Non-pigmented ciliary epithelial cell (primary cell): ENCODE measurements around the gene ZBTB7B.

Experiments used
- DNase-seq: peaks from one replicate; pipeline ENCODE4 v3.0.0-alpha.2; 2010; ENCODE audit warnings: low read depth

The ZBTB7B gene

DNA sequence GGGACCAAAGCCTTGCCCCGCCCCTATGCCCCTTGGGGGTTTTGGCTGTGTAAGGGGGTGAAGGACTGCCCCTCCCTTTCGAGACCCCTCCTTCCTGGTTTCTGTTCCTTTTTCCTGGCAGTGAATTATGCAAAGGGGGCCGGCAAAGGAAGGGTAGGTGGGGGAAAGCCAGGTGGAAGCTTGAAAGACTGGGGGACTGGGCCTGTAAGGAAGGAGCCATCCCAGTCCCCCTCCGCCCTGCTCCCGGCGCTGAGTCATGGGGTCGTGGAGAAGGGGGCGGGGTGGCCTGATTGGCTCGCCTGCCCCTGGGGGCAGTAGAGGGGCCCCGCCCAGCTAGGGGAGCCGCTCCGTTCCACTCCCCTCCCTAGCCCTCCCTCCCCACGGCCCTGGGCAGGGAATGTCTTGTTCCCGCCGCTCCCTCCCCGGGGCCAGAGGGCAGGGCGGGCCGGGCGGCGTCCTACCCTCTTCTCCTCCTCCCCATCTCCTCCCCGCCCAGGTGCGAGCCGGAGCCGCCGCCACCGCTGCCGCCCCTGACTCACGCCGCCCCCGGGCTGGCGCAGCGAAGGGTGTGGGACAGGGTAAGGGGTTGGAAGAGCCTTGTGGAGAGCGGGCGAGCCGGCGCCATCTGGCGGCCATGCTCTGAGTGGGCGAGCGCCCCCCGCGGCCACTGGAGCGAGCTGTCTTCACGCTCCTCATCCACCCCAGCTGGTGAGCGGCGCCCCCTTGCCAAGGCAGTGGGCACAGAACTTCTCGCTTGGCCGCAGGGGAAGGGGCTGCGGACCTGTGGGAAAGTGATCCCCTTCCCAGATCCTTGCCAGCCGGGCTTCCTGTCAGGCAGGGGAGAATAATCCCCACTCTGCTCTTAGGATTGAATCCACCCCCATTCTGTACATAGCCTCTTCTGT lies 14.7 kb downstream of the ZBTB7B start:
- DNase-seq = no peak

GRCh38 chr1:155017946-155018316 lies 15.3 kb downstream of the ZBTB7B start:
- DNase-seq = no peak

DNA sequence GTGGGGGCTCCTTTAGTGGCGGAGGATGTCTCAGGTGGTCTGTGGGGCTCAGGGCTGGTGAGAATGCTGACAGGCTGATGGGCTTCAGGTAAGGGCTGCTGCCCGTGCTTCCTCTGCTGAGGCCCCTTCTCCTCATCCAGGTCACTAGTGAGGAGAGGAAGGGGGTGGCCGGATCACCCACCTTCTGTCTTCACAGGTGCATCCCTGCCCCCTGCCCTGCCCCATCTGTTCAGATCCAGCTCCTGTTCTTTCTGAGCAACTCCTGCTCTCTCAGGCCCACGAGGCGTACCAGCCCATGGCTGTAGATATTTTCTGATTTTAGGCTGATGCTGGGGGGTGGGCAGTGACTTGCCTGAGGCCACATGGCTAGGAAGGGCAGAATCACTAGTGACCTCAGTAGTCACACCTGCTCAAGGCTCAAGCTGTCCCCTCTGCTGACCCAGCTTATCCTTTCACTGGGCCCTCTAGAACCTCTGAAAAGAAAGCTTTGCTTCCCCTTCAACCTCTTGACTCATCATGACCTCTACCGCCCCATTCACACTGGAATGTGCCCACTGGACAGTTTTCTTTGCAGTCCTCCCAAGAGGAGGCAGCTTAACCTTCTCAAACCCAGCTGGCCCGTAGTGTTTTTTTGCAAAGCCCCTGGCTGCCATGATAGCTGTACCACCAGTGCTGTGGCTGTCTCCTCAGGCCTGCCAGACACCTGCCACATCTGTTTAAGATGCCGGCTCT lies 16.2 kb downstream of the ZBTB7B start:
- no peak for DNase-seq

DNA sequence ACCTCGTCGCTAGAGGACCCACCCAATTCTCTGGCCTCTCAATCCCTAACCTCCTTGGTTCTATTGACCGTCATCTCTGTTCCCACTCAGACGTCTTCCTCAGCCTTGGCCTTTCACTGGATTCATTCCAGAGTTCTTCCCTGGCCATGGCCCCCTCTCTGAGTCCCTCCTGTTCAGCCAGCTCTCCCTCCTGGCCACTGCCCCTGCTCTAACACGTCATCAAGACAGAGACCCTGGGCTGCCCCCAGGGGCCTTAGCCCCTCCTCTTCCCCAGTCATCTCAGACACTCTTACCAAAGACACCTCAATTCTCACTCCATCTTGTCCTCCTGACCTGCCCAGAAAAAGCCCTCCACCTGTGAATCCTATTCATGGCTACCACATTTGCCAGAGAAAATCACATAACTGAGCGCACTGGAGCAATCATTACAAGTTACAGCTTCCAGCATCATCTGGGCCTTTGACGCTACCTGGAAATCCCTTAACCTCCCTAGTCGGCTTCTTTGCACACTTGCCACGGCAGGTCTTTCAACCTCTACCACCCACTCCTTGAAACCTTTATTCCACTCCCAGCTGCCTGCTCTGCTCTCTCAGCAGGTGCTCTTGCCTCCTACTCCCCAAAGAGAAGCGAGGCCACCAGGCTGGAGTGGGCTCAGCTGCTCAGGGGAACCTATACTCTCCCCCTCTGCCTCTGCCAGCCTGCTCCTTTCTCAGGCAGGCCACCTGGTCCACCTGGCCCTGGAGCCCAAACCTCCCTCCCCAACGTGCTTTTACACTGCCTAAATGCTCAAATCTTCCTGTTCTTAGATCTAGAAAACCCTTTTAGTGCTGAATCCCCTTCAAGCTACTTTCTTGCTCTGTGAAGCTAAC lies 17.0 kb downstream of the ZBTB7B start:
- no peak for DNase-seq

DNA sequence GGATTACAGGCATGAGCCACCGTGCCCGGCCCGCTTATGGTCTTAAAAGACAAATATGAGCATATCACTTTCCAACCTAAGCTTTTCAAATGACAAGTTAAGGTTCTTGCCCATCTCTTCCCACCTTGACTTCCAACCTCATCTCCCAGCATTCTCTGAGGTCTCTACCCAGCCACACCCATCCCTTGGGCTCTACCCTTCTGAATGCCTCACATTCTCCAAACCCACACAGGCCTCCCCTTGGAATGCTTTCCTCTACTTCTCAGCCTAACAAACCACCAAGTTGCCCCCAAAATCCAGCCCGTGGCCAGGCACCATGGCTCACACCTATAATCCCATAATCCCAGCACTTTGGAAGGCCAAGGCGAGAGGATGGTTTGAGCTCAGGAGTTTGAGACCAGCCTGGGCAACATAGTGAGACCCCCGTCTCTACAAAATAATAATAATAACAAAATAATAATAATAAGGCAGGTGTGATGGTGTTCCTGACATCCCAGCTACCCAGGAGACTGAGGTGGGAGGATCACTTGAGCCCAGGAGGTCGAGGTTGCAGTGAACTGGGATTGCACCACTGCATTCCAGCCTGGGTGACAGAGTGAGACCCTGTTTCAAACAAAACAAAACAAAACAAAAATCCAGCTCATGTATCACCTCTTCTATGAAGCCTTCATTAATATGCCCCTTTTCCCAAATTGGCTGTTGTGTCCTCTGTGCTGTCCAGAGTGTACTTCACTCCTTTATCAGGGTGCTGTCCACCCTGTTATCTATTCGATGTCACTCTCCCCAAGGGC lies 19.7 kb downstream of the ZBTB7B start:
- DNase-seq = no peak

GRCh38 chr1:155022927-155023236 lies 20.3 kb downstream of the ZBTB7B start:
- no peak for DNase-seq

GRCh38 chr1:155023627-155024026 lies 21.0 kb downstream of the ZBTB7B start:
- DNase-seq = no peak

GRCh38 chr1:155024315-155024714 lies 21.7 kb downstream of the ZBTB7B start:
- no peak for DNase-seq

GRCh38 chr1:155026154-155026553 lies 23.6 kb downstream of the ZBTB7B start:
- no peak for DNase-seq

GRCh38 chr1:155026588-155026987 lies 24.0 kb downstream of the ZBTB7B start:
- no peak for DNase-seq

DNA sequence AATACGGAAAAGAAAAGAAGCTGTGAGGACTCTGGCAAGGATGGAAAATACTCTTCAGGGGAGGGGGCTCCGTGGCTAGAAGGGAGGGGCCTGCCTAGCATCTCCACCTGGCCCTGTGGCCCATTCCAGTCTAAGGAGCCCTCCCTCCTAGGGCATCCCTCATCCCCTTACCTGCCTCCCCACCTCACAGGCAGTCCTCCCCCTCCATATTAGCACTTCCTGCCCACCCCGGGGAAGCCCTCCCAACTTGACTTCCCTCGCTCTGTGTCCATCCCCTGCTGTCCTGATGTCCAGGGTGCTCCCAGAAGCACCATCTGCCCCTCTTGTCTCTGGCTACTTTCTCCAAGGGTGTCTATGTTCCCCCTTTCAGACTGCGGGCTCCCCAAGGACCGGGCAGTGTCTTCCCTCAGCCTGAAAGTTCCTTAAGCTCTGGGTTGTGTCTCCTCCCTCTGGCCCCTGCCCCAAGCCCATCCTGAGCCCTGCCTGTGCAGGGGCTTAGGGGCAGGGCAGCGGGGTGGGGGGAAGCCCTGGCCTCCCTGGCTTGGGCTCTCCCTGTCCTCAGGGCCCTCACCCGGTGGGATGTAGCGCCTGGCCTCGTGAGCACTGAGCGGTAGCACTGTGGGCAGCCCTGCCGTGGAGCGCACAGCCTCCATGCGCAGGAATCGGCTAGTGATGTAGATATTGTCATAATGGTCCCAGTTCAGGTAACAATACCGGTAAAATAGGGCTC lies 27.1 kb downstream of the ZBTB7B start:
- no peak for DNase-seq

DNA sequence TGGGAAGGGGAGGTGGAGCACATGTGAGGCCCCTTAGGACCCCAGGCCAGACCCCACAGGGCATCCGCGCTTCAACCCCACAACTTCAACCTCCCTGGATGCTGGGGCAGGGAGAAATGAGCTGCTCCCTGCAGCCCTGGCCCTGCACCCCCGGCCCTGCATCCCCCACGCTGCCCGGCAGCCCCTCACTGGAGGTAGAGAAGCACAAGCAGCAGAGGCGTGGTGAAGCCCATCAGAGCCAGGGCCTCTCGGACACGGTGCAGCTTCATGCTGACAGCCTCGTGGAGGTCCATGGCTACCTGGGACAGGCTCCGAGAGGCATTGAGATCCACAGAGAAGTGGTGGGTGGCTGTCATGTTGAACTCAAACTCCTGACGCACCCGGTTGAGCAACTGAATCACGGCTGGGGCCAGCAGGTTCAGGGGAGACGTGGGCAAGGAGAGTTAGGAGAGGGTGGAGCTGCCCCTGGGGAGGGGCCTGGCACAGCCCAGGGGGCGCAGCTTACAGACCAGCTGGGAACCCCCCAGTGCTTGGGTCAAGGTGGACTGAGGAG lies 27.7 kb downstream of the ZBTB7B start:
- DNase-seq = no peak

DNA sequence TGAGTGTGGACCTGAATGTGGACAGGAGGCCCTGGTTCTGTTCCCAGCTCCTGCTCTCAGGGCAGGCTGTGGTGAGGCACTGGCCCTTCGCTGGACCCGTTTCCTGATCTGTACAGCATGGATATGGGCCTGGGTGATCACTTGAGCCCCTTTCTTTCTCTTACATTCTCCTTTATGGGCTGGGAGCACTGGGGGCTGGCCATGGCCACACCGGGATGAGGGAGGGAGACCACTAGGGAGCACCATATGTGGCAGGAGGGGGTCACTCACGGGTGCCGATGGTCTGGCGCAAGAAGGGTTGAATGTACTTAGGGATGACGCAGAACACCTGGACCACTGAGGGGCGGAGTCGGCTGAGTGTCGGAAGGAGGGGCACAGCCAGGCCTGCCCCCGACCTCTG lies 28.3 kb downstream of the ZBTB7B start:
- no peak for DNase-seq

DNA sequence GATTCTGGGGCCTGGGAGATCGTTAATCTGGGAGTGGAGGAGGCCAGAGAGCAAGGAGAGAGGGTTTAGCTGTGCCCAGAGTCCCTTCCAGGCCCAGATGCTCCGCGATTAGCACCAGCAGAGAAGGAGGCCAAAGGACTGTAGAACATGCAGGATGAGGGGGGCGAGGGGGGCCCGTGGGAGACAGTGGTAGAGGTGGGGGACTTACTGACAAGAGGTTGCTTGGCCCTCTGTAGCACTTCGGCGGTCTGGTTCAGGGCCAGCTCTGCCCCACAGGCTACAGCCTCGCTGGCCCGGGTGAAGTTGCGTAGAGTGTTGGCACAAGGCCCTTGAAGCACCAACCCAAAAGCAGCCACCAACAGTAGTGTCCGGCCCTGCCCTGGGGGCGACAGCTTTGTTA lies 30.3 kb downstream of the ZBTB7B start:
- DNase-seq = no peak

GRCh38 chr1:155033524-155033923 lies 30.9 kb downstream of the ZBTB7B start, which contains the start of the genes DCST1 and DCST2:
DCST1 (plus strand) TSS chr1:155033824; CDS start chr1:155034037, 213 bp downstream.
DCST2 (minus strand) TSS chr1:155033781; CDS start chr1:155033701, 80 bp downstream.
- no peak for DNase-seq

- no peak for DNase-seq
Measured at GRCh38 chr1:155034318-155035208, 32.0 kb downstream of the ZBTB7B start.

GRCh38 chr1:155035936-155036335 lies 33.3 kb downstream of the ZBTB7B start:
- no peak for DNase-seq

GRCh38 chr1:155037043-155037442 lies 34.4 kb downstream of the ZBTB7B start:
- no peak for DNase-seq

GRCh38 chr1:155037851-155038441 lies 35.3 kb downstream of the ZBTB7B start:
- DNase-seq = no peak
